Measurements from ENCODE around the gene KCTD11. TPM values are rescaled to one million over a fixed set of nuclear protein-coding genes. Genes with fewer than 3 reads are reported as not detected.

KCTD11 gene
- total and polyA plus RNA-seq, 2 of the 13 experiments (the other 11 are each of a cell fraction or from before 2014, with no cell fraction given) = 1.6 to 2.6 TPM

GRCh38 chr17:7306911-7307685 lies 44.9 kb upstream of the KCTD11 start, which contains the start of gene EIF5A (continued):
- no peak for TF ChIP-seq TEAD2 (CRISPR knock-in tag; IDR thresholded peaks at IDR 0.05)
- 0 out of 2 replicates have a peak, but pooled peaks have one; percentile 58 for TF ChIP-seq ESRRA (CRISPR knock-in tag; IDR thresholded peaks at IDR 0.05; ENCODE audit: low read depth)
- TF ChIP-seq TRIM22 (IDR thresholded peaks at IDR 0.05) = no peak
- TF ChIP-seq ZFP90 (CRISPR knock-in tag; IDR thresholded peaks at IDR 0.05; ENCODE audit: borderline replicate concordance) = peak; percentile 39; the same call in 1 of the 2 replicates
- TF ChIP-seq KDM6A (CRISPR knock-in tag; IDR thresholded peaks at IDR 0.05; ENCODE audit: low read depth) = no peak
- peak in 1 of 2 experiments; percentile 60; a peak in 1 of 4 replicates for TF ChIP-seq KLF16 (CRISPR knock-in tag; IDR thresholded peaks at IDR 0.05)
- TF ChIP-seq U2AF1 (optimal IDR thresholded peaks at IDR 0.05; ENCODE audit: low read depth, low read length) = no peak
- TF ChIP-seq NPAS2 (CRISPR knock-in tag; IDR thresholded peaks at IDR 0.05; ENCODE audit: borderline replicate concordance) = no peak
- no peak for TF ChIP-seq LRRFIP1 (CRISPR knock-in tag; conservative IDR thresholded peaks at IDR 0.05)
- TF ChIP-seq ZNF331 (CRISPR knock-in tag; IDR thresholded peaks at IDR 0.05) = peak; percentile 52; the same call in 1 of the 2 replicates
- peak; percentile 75 for TF ChIP-seq MNT (IDR thresholded peaks at IDR 0.05)
- no peak for TF ChIP-seq KLF15 (CRISPR knock-in tag; IDR thresholded peaks at IDR 0.05; ENCODE audit: borderline replicate concordance)
- no peak for TF ChIP-seq KLF11 (CRISPR knock-in tag; IDR thresholded peaks at IDR 0.05)
- TF ChIP-seq MTA1 (CRISPR knock-in tag; IDR thresholded peaks at IDR 0.05; ENCODE audit: borderline replicate concordance) = peak; percentile 61; the same call in 1 of the 2 replicates
- TF ChIP-seq ZNF724P (CRISPR knock-in tag; IDR thresholded peaks at IDR 0.05; ENCODE audit: borderline replicate concordance) = no peak
- peak; percentile 4 for TF ChIP-seq TEAD3 (CRISPR knock-in tag; optimal IDR thresholded peaks at IDR 0.05; ENCODE audit: borderline replicate concordance)
- TF ChIP-seq ZNF230 (CRISPR knock-in tag; IDR thresholded peaks at IDR 0.05) = no peak
- TF ChIP-seq ZNF597 (CRISPR knock-in tag; IDR thresholded peaks at IDR 0.05) = no peak
- TF ChIP-seq ZNF784 (CRISPR knock-in tag; IDR thresholded peaks at IDR 0.05; ENCODE audit: borderline replicate concordance) = peak; percentile 30
- TF ChIP-seq HCFC1 (IDR thresholded peaks at IDR 0.05; ENCODE audit: low read depth, low read length) = no peak
- TF ChIP-seq TMF1 (CRISPR knock-in tag; IDR thresholded peaks at IDR 0.05; ENCODE audit: low read depth) = no peak
- TF ChIP-seq ZNF672 (CRISPR knock-in tag; IDR thresholded peaks at IDR 0.05) = no peak
- TF ChIP-seq MXD4 (CRISPR knock-in tag; IDR thresholded peaks at IDR 0.05) = peak; percentile 61
- peak; percentile 74 for TF ChIP-seq KLF12 (CRISPR knock-in tag; IDR thresholded peaks at IDR 0.05; ENCODE audit: borderline replicate concordance)
